HG03342 (cell line): ENCODE measurements around the gene PHLDB1.
A peak's percentile ranks its signal among the peaks of the same experiment; 100 is the strongest.
"Not testable (repeated sequence)": the region's sequence is repeated elsewhere in the genome, so short reads cannot be mapped to it uniquely, and the experiment has no call there.

ENCODE experiments used
- ATAC-seq: cut with Tn5 transposase; IDR thresholded peaks from one replicate; pipeline ENCODE4 v1.9.1; 2021; ENCODE audit warnings: mild to moderate bottlenecking, moderate library complexity; ENCODE audit not compliant: unreplicated experiment

The PHLDB1 gene

GRCh38 chr11:118682939-118683338, 75.5 kb downstream of the PHLDB1 start:
- not testable (repeated sequence) for ATAC-seq

GRCh38 chr11:118684187-118684586, 76.8 kb downstream of the PHLDB1 start:
- no peak for ATAC-seq

- no peak for ATAC-seq
Measured at GRCh38 chr11:118687906-118688305, 80.5 kb downstream of the PHLDB1 start.

- ATAC-seq, result not testable (repeated sequence)
Measured at GRCh38 chr11:118688339-118688738, 80.9 kb downstream of the PHLDB1 start.

GRCh38 chr11:118688851-118689502, 81.6 kb downstream of the PHLDB1 start:
- no peak for ATAC-seq

GRCh38 chr11:118689503-118689851, 82.1 kb downstream of the PHLDB1 start:
- ATAC-seq, result no peak

- ATAC-seq, result peak; percentile 86
Measured at GRCh38 chr11:118689852-118690552, 82.6 kb downstream of the PHLDB1 start.

- no peak for ATAC-seq
Measured at GRCh38 chr11:118690553-118691304, 83.3 kb downstream of the PHLDB1 start.

- ATAC-seq, result no peak
Measured at GRCh38 chr11:118691926-118692830, 84.8 kb downstream of the PHLDB1 start.

GRCh38 chr11:118694185-118694584, 86.8 kb downstream of the PHLDB1 start:
- ATAC-seq, result no peak

- no peak for ATAC-seq
Measured at GRCh38 chr11:118694771-118695170, 87.4 kb downstream of the PHLDB1 start.

GRCh38 chr11:118696673-118697226, 89.3 kb downstream of the PHLDB1 start:
- ATAC-seq, result no peak

- no peak for ATAC-seq
Measured at GRCh38 chr11:118697346-118697745, 89.9 kb downstream of the PHLDB1 start.

- ATAC-seq, result no peak
Measured at GRCh38 chr11:118699506-118700220, 92.2 kb downstream of the PHLDB1 start.

GRCh38 chr11:118703563-118704106, 96.2 kb downstream of the PHLDB1 start:
- ATAC-seq, result no peak

- no peak for ATAC-seq
Measured at GRCh38 chr11:118705111-118705741, 97.8 kb downstream of the PHLDB1 start.

GRCh38 chr11:118705791-118706545, 98.6 kb downstream of the PHLDB1 start:
- no peak for ATAC-seq

GRCh38 chr11:118706546-118706825, 99.1 kb downstream of the PHLDB1 start:
- ATAC-seq, result no peak
